Gastrocnemius medialis (tissue), 4 donors: Measurements from ENCODE around the gene CLASP1.

Source experiments
- CTCF ChIP-seq, 5 experiments: fragments of 450-650 bp in 3 of 5; fragments of 200-600 bp in 2 of 5; sonication (generic) in 2 of 5; IDR thresholded peaks in 4 of 5; conservative IDR thresholded peaks in 1 of 5; 1 replicate in 4 of 5; 2 replicates in 1 of 5; pipeline ENCODE4 v1.5.1; 2016 to 2019; ENCODE audit warnings: antibody characterized with exemption in 5 of 5, mild to moderate bottlenecking in 3 of 5, moderate library complexity in 3 of 5
- POLR2A ChIP-seq, 2 donors: fragments of 450-650 bp; IDR thresholded peaks; one replicate each; pipeline ENCODE4 v1.6.1; 2017; ENCODE audit warnings: antibody characterized with exemption in 2 of 2, mild to moderate bottlenecking in 2 of 2, moderate library complexity in 2 of 2

GRCh38 chr2:121688820-121689219 lies 39.6 kb upstream of the CLASP1 start:
- TF ChIP-seq POLR2A (IDR thresholded peaks at IDR 0.05) (no peak), CTCF (IDR thresholded peaks at IDR 0.05 in 4 of 5, conservative IDR thresholded peaks at IDR 0.05 in 1 of 5) (no peak)
